GM18858 (cell line): ENCODE data around the gene GLTP.
"Not testable (repeated sequence)": the region's sequence is repeated elsewhere in the genome, so short reads cannot be mapped to it uniquely, and the experiment has no call there.

Experiments
- ATAC-seq: cut with Tn5 transposase; IDR thresholded peaks from one replicate; pipeline ENCODE4 v1.9.1; 2021; ENCODE audit not compliant: unreplicated experiment

GLTP gene, protein sequence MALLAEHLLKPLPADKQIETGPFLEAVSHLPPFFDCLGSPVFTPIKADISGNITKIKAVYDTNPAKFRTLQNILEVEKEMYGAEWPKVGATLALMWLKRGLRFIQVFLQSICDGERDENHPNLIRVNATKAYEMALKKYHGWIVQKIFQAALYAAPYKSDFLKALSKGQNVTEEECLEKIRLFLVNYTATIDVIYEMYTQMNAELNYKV

DNA sequence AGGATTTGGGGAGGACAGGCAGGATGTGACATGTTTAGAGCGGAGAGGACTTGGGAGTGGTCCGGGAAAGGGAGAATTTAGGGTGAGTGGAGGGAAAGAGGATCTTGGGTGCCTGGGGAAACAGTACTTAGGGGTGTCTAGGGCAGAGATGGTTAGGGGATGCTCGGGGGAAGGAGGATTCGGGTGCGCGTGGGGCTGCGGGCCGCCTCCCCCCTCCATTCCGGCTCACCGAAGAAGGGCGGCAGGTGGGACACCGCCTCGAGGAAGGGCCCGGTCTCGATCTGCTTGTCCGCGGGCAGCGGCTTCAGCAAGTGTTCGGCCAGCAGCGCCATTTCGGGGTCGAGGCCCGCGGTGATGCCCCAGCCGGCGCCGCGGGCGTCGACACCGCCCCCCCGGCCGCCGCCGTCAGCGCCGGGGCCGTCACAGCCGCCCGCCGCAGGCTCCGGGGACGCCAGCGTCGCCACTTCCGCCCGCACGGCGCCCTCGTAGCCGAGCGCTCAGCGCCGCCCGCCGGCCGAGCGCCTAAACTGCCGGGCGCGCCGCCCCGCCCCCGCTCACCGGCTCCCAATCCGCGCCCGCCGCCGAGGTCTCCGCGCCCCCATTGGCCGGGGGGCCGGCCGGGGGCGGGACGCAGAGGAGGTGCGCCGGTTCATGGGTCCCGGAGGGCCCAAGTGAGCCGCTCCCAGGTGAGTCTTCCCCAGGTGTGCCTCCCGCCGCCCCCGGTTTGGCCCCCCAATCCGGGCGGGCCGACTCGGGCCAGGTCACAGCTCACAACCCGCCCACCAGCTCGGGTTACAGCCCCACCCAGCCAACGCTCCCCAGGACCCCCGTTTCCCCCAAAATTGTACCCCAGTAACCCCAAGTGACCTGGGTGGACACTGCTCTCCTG, at the start of gene GLTP:
Gene GLTP (minus strand): TSS at position 499 of the 889 bp plus-strand sequence. CDS start 167 bp downstream, at position 332.
- peak; percentile 87 for ATAC-seq

DNA sequence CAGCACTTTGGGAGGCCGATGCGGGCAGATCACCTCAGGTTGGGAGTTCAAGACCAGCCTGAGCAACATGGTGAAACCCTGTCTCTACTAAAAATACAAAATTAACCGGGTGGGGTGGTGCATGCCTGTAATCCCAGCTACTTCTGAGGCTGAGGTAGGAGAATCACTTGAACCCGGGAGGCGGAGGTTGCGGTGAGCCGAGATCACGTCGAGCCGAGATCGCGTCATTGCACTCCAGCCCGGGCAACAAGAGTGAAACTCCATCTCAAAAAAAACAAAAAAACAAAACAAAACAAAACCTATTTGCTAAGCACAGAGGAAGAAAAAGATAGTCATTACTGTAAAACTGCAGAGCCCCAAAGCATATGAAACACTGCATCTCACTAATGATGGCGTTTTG, 49.0 kb upstream of the GLTP start:
- not testable (repeated sequence) for ATAC-seq

DNA sequence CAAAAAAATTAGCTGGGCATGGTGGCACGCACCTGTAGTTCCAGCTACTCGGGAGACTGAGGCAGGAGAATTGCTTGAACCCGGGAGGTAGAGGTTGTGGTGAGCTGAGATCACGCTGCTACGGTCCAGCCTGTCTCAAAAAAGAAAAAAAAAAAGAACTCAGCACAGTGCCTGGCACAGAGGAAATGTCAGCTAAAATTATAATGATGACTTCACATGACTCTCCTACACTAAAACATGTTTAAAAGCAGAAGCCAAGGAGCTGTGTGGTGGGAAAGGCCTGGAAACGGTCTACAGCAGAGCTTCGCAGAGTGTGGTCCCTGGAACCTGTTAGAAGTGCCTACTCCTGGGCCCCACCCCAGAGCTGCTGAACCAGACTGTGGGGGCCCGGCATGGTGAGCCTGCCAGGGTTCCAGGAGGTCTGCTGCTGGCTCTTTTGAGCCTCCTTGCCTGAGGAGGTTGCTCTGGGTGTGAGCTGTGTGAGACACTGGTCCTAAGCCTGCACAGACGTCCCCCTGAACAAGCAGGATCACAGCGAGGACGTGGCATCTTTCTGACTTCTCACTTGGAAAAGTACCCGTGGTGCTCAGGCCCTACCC, 47.8 kb upstream of the GLTP start:
- ATAC-seq, result no peak

- ATAC-seq, result no peak
These were observed 47.3 kb upstream of the GLTP start for GRCh38 chr12:109927622-109928021.

- ATAC-seq, result no peak
These were observed 46.3 kb upstream of the GLTP start for GRCh38 chr12:109926488-109927210.

- ATAC-seq, result no peak
These were observed 45.7 kb upstream of the GLTP start for GRCh38 chr12:109926016-109926415.

DNA sequence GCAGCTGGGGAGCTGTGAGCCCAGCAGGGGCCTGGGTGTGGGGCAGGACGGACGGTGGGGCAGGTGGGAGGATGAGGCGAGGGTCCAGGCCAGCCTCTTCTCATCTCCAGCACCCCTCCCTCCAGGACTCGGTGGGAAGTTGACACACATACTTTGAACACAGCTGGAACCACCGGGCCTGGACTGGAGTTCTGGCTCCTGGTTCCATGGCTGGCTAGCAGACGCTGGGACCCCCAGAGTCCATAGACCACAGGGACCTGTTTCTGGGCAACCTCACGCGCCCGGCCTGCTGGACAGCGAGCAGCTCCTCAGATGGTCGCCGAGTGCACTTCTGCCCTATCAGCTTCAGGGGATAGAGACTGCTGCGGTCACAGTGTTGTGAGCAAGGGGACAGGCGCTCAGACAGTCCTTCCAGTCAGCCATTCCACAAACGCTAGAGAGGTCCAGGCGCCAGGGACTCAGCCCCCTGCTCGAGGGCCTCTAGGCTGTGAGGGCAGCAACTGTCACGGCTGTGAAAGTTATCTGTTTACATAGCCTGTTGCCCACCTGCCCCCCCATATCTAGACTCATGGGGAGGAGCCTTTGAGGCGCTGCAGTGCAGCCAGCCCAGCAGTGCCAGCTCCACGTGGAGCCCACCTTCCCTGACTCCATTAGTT, 45.0 kb upstream of the GLTP start:
- ATAC-seq, result no peak

DNA sequence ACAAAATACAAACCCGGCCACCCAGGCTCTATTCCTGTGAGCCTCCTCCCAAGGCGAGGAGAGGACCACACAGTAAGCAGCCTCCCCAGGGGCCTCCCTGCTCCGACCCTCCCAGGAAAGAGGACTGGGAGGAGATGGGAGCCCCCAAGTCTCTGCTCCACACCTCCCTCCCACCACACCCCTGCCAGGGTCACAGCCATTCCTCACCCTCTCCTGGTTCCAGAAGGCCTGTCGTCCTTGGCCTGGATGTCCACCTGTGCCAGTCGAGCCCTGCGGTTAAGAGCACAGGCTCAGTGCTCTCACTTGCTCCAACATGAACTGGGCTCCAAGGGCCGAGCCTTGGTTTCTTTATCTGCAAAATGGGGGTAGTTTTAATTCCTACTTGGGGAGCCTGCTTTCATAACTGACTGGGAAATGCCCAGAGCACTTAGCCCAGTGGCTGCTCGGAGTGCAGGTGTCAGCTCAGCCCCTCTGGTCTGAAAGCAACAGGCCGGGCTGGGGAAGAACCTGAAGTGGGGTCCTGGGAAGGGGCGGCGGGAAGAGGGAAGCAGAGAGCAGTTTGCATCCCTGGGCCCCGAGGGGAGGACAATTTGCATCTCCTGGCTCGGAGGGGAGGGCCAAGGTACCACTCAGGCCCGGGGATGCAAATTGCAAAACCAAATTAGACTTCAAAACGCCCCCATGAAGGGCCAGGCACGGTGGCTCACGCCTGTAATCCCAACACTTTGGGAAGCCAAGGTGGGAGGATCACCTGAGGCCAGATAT, 43.3 kb upstream of the GLTP start:
- ATAC-seq, result no peak

- no peak for ATAC-seq
These were observed 42.7 kb upstream of the GLTP start for GRCh38 chr12:109923038-109923437.

DNA sequence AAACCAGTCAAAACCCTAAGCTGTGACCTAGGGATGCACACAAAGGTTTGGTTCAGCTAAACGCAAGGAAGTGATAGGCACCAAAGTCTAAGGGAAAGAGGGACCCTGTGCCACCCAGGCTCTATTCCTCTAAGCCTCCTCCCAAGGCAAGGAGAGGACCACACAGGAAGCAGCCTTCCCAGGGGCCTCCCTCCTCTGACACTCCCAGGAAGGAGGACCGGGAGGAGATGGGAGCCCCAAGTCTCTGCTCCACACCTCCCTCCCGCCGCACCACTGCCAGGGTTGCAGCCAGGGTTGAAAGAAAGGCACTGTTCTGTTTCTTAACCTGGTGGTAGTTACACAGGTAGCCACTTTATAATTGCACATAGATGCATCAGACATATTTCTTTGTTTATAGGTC, 41.6 kb upstream of the GLTP start:
- ATAC-seq, result no peak

DNA sequence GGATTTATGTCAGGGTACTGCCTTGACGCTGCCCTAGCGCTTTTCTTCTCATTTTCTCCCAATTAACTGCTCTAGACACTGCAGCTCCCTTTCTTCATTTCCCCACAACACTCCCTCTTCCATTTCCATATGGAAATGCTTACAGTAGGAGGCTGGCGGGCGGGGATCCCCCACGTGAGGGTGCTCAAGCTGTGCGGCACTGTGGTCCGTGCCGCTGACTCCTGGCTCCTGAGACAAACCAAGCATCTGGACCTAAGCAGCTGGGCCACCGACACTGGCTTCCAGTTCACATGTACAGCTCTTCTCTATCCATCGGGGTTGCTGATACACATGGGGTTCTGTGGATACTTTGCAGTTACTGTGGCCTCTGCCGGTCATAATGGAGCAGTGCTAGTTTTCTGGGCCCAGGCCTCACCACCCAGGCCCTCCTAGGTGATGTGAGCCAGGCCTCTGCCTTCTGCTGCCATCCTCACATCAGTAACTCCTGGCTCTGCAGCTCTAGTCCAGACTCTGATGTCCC, 40.0 kb upstream of the GLTP start:
- no peak for ATAC-seq

DNA sequence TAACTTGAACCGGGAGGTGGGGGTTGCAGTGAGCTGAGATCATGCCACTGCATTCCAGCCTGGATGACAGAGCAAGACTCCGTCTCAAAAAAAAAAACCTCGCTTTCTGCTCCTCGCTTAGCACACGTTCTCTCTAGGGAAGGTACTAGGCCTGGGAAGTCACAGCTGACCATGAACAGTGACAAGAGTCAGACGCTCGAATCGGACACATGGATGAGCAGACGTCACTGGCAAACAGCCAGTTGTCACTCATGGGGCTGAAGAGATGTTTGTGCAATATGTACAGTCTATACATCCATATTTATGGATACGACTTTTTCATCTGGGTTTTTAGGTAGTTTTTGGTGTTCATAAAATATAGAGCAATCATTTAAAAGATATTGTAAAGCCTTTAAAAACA, 39.1 kb upstream of the GLTP start:
- ATAC-seq, result no peak

- ATAC-seq, result no peak
These were observed 35.7 kb upstream of the GLTP start for GRCh38 chr12:109916045-109916444.

DNA sequence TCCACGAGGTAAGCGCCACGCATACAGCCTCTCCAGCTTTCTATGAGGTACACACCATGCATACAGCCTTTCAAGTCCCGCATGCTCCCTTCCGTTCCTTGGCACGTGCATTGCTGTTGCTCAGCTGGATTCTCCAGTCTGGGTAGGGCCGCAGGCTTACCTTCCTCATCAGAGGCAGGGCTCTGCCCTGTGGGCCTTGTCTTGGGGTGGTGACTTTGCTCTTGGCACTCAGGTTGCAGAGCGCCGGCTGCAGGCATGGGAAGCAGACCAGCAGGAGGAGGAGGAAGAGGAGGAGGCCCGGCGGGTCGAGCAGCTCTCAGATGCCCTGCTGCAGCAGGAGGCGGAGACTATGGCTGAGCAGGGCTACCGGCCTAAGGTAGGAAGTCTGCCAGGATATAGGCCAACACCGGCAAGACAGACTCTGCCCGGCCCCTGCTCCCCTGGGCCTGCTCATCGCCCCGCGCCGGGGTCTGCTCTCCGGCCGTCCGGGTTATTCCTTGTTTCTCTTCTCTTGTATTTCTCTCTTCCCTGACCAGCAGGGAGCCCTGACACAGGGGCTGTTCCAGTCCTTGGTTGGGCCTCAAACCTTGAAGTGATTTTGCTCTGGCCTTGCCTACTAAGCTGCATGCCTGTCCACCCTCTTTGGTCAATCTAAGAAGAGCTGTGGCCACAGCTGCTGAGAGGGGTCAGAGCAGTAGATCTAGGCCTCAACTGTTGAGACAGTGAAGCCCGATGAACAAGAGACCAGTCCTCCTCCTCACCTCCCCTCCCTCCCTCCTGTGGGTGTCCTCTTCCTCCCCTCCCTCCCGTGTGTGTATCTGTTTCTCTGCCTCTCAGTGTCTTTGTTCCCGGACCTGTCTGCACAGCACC, 35.1 kb upstream of the GLTP start:
- ATAC-seq, result no peak

- ATAC-seq, result no peak
These were observed 34.1 kb upstream of the GLTP start for GRCh38 chr12:109914461-109914860.

- no peak for ATAC-seq
These were observed 32.5 kb upstream of the GLTP start for GRCh38 chr12:109912855-109913321.

DNA sequence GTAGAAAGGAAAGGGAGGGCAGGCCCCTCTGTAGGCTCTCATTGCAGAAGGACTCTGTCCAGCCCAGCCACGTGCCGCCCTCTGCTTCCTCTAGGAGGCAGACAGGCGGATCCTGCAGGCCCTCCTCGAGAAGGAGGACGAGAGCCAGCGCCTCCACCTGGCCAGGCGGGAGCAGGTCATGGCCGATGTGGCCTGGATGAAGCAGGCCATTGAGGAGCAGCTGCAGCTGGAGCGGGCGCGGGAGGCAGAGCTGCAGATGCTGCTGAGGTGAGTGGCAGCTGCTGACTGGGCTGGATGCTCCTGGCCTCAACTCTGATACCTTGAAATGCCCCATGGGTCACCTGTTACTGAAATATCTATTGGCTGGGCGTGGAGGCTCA, 30.6 kb upstream of the GLTP start:
- ATAC-seq, result no peak

DNA sequence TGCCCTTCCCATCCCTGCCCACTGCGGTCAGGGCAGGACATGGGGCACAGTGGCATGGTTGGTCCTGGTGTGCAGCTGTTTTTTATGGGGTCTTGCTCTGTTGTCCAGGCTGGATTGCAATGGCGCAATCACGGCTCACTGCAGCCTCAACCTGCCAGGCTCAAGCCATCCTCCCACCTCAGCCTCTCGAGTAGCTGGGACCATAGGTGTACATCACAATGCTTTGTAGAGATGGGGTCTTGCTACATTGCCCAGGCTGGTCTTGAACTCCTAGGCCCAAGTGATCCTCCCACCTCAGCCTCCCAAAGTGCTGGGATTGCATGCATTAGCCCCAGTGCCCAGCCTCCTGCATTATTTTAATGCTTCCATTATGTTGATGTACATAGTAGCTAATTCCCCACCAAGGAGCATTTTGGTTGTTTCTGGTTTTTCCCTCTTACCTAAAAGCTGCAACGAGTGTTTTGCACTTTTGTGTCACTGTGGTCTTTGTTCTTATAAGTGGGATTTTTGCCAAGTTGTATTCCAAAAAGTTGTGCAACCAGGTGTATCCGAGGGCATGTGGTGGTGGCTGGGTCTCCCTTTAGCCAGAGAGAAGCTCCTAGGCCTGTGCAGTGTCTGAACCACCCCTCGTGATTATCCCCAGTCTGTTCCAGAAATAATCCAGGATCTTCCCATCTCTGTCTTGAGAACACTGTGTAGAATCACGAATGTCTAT, 30.1 kb upstream of the GLTP start:
- no peak for ATAC-seq
